Measurements from ENCODE around the gene UCN. TPM values are rescaled to one million over a fixed set of nuclear protein-coding genes. Genes with fewer than 3 reads are reported as not detected.
"Not testable (repeated sequence)": the region's sequence is repeated elsewhere in the genome, so short reads cannot be mapped to it uniquely, and the experiment has no call there.

UCN gene
- polyA plus RNA-seq, 1 donor (not counting 4 experiments of a cell fraction or from before 2014, with no cell fraction given), result 0.10 TPM

DNA sequence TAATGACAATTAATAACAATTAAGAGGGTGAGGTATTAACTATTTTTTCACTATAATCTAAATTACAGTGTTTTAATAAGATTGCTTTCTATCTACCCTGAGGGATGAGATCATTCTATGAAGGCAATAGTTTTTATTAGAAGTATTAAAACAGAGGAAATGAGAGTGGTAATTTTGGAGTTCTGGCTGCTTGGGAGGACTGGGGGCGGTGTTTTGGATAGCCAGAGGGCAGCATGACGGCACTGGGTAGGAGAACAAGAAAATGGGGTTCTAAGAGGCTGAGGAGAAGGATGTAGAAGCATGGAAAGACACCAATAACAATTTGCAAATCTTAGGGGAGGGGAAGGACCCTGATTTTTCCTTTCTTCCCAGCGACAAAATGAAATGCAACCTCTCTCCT is 38.1 kb downstream of the UCN start:
- Histone ChIP-seq H3K36me3 (ENCODE audit: control insufficient read depth in 2 of 2, extremely low read depth in 1 of 2, insufficient read depth in 2 of 2, low read length in 2 of 2) (no peaks in the 10 kb centered on the region), H3K27me3 (ENCODE audit: control insufficient read depth, extremely low read depth, insufficient read depth, low read length) (peaks cover 16% of the 10 kb centered on the region), H3K4me2 (ENCODE audit: control insufficient read depth, extremely low read depth, insufficient read depth, low read depth, low read length) (no peak overlapping the region), H4K20me1 (ENCODE audit: control insufficient read depth, extremely low read depth, insufficient read depth, low read length) (no peaks in the 10 kb centered on the region), H3K9ac (ENCODE audit: control insufficient read depth, extremely low read depth, insufficient read depth, low read length) (no peak overlapping the region), H3K9me3 (ENCODE audit: control insufficient read depth, low read depth, low read length) (no peaks in the 10 kb centered on the region), H3K27ac (ENCODE audit: control insufficient read depth, insufficient read depth, low read length) (no peak overlapping the region), H3K79me2 (ENCODE audit: control insufficient read depth, insufficient read depth, low read length) (no peaks in the 10 kb centered on the region), H3K4me3 (ENCODE audit: control insufficient read depth in 2 of 3, extremely low read depth in 1 of 3, insufficient read depth in 2 of 3, low read depth in 1 of 3, low read length in 3 of 3) (no peak overlapping the region), H3K9me1 (ENCODE audit: control insufficient read depth, extremely low read depth, insufficient read depth, low read length) (no peaks in the 10 kb centered on the region), H3K4me1 (ENCODE audit: control insufficient read depth, extremely low read depth, insufficient read depth, low read length) (no peaks in the 10 kb centered on the region), H2AFZ (ENCODE audit: control insufficient read depth, low read length) (no peak overlapping the region)
- no peak for TF ChIP-seq EZH2 (IDR thresholded peaks at IDR 0.05; ENCODE audit: low read length)
- TF ChIP-seq, protein P1, sequence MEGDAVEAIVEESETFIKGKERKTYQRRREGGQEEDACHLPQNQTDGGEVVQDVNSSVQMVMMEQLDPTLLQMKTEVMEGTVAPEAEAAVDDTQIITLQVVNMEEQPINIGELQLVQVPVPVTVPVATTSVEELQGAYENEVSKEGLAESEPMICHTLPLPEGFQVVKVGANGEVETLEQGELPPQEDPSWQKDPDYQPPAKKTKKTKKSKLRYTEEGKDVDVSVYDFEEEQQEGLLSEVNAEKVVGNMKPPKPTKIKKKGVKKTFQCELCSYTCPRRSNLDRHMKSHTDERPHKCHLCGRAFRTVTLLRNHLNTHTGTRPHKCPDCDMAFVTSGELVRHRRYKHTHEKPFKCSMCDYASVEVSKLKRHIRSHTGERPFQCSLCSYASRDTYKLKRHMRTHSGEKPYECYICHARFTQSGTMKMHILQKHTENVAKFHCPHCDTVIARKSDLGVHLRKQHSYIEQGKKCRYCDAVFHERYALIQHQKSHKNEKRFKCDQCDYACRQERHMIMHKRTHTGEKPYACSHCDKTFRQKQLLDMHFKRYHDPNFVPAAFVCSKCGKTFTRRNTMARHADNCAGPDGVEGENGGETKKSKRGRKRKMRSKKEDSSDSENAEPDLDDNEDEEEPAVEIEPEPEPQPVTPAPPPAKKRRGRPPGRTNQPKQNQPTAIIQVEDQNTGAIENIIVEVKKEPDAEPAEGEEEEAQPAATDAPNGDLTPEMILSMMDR (optimal IDR thresholded peaks at IDR 0.05 in 1 of 3, IDR thresholded peaks at IDR 0.05 in 1 of 3, conservative IDR thresholded peaks at IDR 0.05 in 1 of 3; ENCODE audit: extremely low read depth in 1 of 3, insufficient read depth in 2 of 3, low read length in 3 of 3), result no peak
- DNase-seq (ENCODE audit: low read depth, low spot score) (no peak), FAIRE-seq (no peak)
- dilution Hi-C loops (cut with MboI; ENCODE audit: extremely low pct_ligation_motif_present, low sequenced_read_pairs), result no loop called here

DNA sequence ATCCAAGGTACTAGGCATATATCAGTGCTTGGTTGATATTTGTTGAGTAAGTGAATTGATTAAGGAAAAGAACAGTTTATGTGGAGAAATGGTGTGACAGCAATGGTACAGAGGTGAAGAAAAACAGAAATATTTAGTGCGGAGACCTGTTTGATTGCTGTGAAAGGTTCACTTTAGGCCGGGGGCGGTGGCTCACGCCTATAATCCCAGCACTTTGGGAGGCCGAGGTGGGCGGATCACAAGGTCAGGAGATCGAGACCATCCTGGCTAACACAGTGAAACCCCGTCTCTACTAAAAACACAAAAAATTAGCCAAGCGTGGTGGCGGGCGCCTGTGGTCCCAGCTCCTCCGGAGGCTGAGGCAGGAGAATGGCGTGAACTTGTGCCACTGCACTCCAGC is 39.9 kb downstream of the UCN start:
- H3K4me1 ChIP-seq (ENCODE audit: control insufficient read depth, extremely low read depth, insufficient read depth, low read length); FAIRE-seq; H3K9ac ChIP-seq (ENCODE audit: control insufficient read depth, extremely low read depth, insufficient read depth, low read length); H4K20me1 ChIP-seq (ENCODE audit: control insufficient read depth, extremely low read depth, insufficient read depth, low read length); H2AFZ ChIP-seq (ENCODE audit: control insufficient read depth, low read length); H3K9me1 ChIP-seq (ENCODE audit: control insufficient read depth, extremely low read depth, insufficient read depth, low read length); dilution Hi-C loops (cut with MboI; ENCODE audit: extremely low pct_ligation_motif_present, low sequenced_read_pairs); H3K27ac ChIP-seq (ENCODE audit: control insufficient read depth, insufficient read depth, low read length); H3K79me2 ChIP-seq (ENCODE audit: control insufficient read depth, insufficient read depth, low read length); H3K36me3 ChIP-seq (ENCODE audit: control insufficient read depth in 2 of 2, extremely low read depth in 1 of 2, insufficient read depth in 2 of 2, low read length in 2 of 2); H3K4me2 ChIP-seq (ENCODE audit: control insufficient read depth, extremely low read depth, insufficient read depth, low read depth, low read length); DNase-seq (ENCODE audit: low read depth, low spot score); H3K4me3 ChIP-seq (ENCODE audit: control insufficient read depth in 2 of 3, extremely low read depth in 1 of 3, insufficient read depth in 2 of 3, low read depth in 1 of 3, low read length in 3 of 3); H3K9me3 ChIP-seq (ENCODE audit: control insufficient read depth, low read depth, low read length): not testable (repeated sequence)
- peaks cover 33% of the 10 kb centered on the region for H3K27me3 ChIP-seq (ENCODE audit: control insufficient read depth, extremely low read depth, insufficient read depth, low read length)

DNA sequence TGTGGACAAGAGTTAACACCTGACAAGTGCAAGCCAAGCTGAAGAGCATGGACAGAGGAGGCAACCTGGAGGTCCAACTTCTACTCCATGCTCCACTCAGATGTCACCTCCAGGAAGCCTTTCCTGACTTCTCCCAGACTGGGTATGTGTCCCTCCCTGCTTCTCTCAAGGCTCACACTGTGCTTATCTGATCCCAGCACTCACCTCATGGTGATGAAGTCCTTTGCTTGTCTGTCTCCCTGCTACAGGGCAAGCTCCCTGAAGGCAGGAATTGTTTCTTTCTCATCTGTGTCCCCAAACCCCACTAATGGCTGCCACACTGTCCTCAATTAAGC is 42.7 kb downstream of the UCN start:
- H3K4me2 ChIP-seq (ENCODE audit: control insufficient read depth, extremely low read depth, insufficient read depth, low read depth, low read length), result no peak overlapping the region
- H3K27me3 ChIP-seq (ENCODE audit: control insufficient read depth, extremely low read depth, insufficient read depth, low read length), result peaks cover 61% of the 10 kb centered on the region
- no peaks in the 10 kb centered on the region for H3K9me1 ChIP-seq (ENCODE audit: control insufficient read depth, extremely low read depth, insufficient read depth, low read length)
- no peak overlapping the region for H2AFZ ChIP-seq (ENCODE audit: control insufficient read depth, low read length)
- H3K27ac ChIP-seq (ENCODE audit: control insufficient read depth, insufficient read depth, low read length), result no peak overlapping the region
- DNase-seq (ENCODE audit: low read depth, low spot score) (no peak), FAIRE-seq (no peak)
- no peak overlapping the region for H3K9ac ChIP-seq (ENCODE audit: control insufficient read depth, extremely low read depth, insufficient read depth, low read length)
- H4K20me1 ChIP-seq (ENCODE audit: control insufficient read depth, extremely low read depth, insufficient read depth, low read length), result peaks cover 2% of the 10 kb centered on the region
- TF ChIP-seq, protein P1 (optimal IDR thresholded peaks at IDR 0.05 in 1 of 3, IDR thresholded peaks at IDR 0.05 in 1 of 3, conservative IDR thresholded peaks at IDR 0.05 in 1 of 3; ENCODE audit: extremely low read depth in 1 of 3, insufficient read depth in 2 of 3, low read length in 3 of 3), result no peak
- no peak for TF ChIP-seq EZH2 (IDR thresholded peaks at IDR 0.05; ENCODE audit: low read length)
- no peaks in the 10 kb centered on the region for H3K36me3 ChIP-seq (ENCODE audit: control insufficient read depth in 2 of 2, extremely low read depth in 1 of 2, insufficient read depth in 2 of 2, low read length in 2 of 2)
- no peak overlapping the region for H3K4me3 ChIP-seq (ENCODE audit: control insufficient read depth in 2 of 3, extremely low read depth in 1 of 3, insufficient read depth in 2 of 3, low read depth in 1 of 3, low read length in 3 of 3)
- H3K79me2 ChIP-seq (ENCODE audit: control insufficient read depth, insufficient read depth, low read length), result no peaks in the 10 kb centered on the region
- dilution Hi-C loops (cut with MboI; ENCODE audit: extremely low pct_ligation_motif_present, low sequenced_read_pairs), result no loop called here
- no peaks in the 10 kb centered on the region for H3K9me3 ChIP-seq (ENCODE audit: control insufficient read depth, low read depth, low read length)
- H3K4me1 ChIP-seq (ENCODE audit: control insufficient read depth, extremely low read depth, insufficient read depth, low read length), result peaks cover 14% of the 10 kb centered on the region

All from keratinocyte (primary cell).